ENCODE data around the gene FRAS1.
"Not testable (repeated sequence)": the region's sequence is repeated elsewhere in the genome, so short reads cannot be mapped to it uniquely, and the experiment has no call there.

The FRAS1 gene

GRCh38 chr4:78464265-78464664 is 407.1 kb downstream of the FRAS1 start:
- no peak overlapping the region for H3K9ac ChIP-seq (ENCODE audit: low read length in 2 of 2)
- no peak overlapping the region for H3K4me3 ChIP-seq (ENCODE audit: low read length in 2 of 2)
- no peaks in the 10 kb centered on the region for H3K4me1 ChIP-seq (ENCODE audit: control insufficient read depth, insufficient read depth, low read length)
- no peaks in the 10 kb centered on the region for H3K9me3 ChIP-seq (ENCODE audit: control insufficient read depth in 2 of 2, low read length in 2 of 2)
- H3K36me3 ChIP-seq (ENCODE audit: control insufficient read depth in 2 of 2, insufficient read depth in 2 of 2, low read length in 2 of 2): no peaks in the 10 kb centered on the region
- no peak overlapping the region for H3K27ac ChIP-seq (ENCODE audit: low read length)
- no peaks in the 10 kb centered on the region for H3K27me3 ChIP-seq (ENCODE audit: control insufficient read depth in 1 of 2, insufficient read depth in 2 of 2, low read length in 2 of 2)

GRCh38 chr4:78467223-78467622 is 410.1 kb downstream of the FRAS1 start:
- H3K4me1 ChIP-seq (ENCODE audit: control insufficient read depth, insufficient read depth, low read length); H3K9me3 ChIP-seq (ENCODE audit: control insufficient read depth in 2 of 2, low read length in 2 of 2); H3K9ac ChIP-seq (ENCODE audit: low read length in 2 of 2); H3K4me3 ChIP-seq (ENCODE audit: low read length in 2 of 2); H3K27me3 ChIP-seq (ENCODE audit: control insufficient read depth in 1 of 2, insufficient read depth in 2 of 2, low read length in 2 of 2); H3K36me3 ChIP-seq (ENCODE audit: control insufficient read depth in 2 of 2, insufficient read depth in 2 of 2, low read length in 2 of 2); H3K27ac ChIP-seq (ENCODE audit: low read length): not testable (repeated sequence)

- Histone ChIP-seq H3K4me3 (ENCODE audit: low read length in 2 of 2) (no peak overlapping the region), H3K27ac (ENCODE audit: low read length) (no peak overlapping the region), H3K4me1 (ENCODE audit: control insufficient read depth, insufficient read depth, low read length) (no peaks in the 10 kb centered on the region), H3K36me3 (ENCODE audit: control insufficient read depth in 2 of 2, insufficient read depth in 2 of 2, low read length in 2 of 2) (no peaks in the 10 kb centered on the region), H3K9ac (ENCODE audit: low read length in 2 of 2) (no peak overlapping the region), H3K27me3 (ENCODE audit: control insufficient read depth in 1 of 2, insufficient read depth in 2 of 2, low read length in 2 of 2) (no peaks in the 10 kb centered on the region), H3K9me3 (ENCODE audit: control insufficient read depth in 2 of 2, low read length in 2 of 2) (no peaks in the 10 kb centered on the region)
Measured at GRCh38 chr4:78468272-78468671, 411.1 kb downstream of the FRAS1 start.

GRCh38 chr4:78476108-78476704 is 419.1 kb downstream of the FRAS1 start:
- Histone ChIP-seq H3K27ac (ENCODE audit: low read length) (no peak overlapping the region), H3K9me3 (ENCODE audit: control insufficient read depth in 2 of 2, low read length in 2 of 2) (no peaks in the 10 kb centered on the region), H3K36me3 (ENCODE audit: control insufficient read depth in 2 of 2, insufficient read depth in 2 of 2, low read length in 2 of 2) (no peaks in the 10 kb centered on the region), H3K4me1 (ENCODE audit: control insufficient read depth, insufficient read depth, low read length) (no peaks in the 10 kb centered on the region), H3K4me3 (ENCODE audit: low read length in 2 of 2) (no peak overlapping the region), H3K27me3 (ENCODE audit: control insufficient read depth in 1 of 2, insufficient read depth in 2 of 2, low read length in 2 of 2) (no peaks in the 10 kb centered on the region), H3K9ac (ENCODE audit: low read length in 2 of 2) (no peak overlapping the region)

DNA sequence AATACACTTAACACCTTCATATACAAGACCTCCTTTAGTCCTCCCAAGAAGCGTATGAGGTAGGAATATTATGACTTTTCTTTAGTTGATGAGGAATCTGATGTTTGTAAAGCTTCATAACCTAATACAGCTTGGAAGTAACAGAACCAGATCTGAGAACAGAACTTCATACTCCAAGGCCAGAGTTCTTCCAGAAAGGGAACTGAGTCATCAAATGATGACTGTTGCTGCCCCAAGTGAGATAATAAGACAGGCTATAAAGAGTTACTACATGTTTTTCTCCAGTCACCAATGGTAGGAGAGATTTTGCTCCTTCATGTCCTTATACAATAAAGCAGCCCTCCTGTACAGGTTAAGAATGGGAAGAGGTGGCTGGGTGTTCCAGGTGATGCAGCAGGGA is 420.2 kb downstream of the FRAS1 start:
- H3K4me1 ChIP-seq (ENCODE audit: control insufficient read depth, insufficient read depth, low read length): no peaks in the 10 kb centered on the region
- H3K4me3 ChIP-seq (ENCODE audit: low read length in 2 of 2): no peak overlapping the region
- H3K9me3 ChIP-seq (ENCODE audit: control insufficient read depth in 2 of 2, low read length in 2 of 2): no peaks in the 10 kb centered on the region
- H3K9ac ChIP-seq (ENCODE audit: low read length in 2 of 2): no peak overlapping the region
- H3K27me3 ChIP-seq (ENCODE audit: control insufficient read depth in 1 of 2, insufficient read depth in 2 of 2, low read length in 2 of 2): no peaks in the 10 kb centered on the region
- H3K27ac ChIP-seq (ENCODE audit: low read length): no peak overlapping the region
- H3K36me3 ChIP-seq (ENCODE audit: control insufficient read depth in 2 of 2, insufficient read depth in 2 of 2, low read length in 2 of 2): no peaks in the 10 kb centered on the region

- H3K9me3 ChIP-seq (ENCODE audit: control insufficient read depth in 2 of 2, low read length in 2 of 2): no peaks in the 10 kb centered on the region
- no peaks in the 10 kb centered on the region for H3K27me3 ChIP-seq (ENCODE audit: control insufficient read depth in 1 of 2, insufficient read depth in 2 of 2, low read length in 2 of 2)
- H3K27ac ChIP-seq (ENCODE audit: low read length): no peak overlapping the region
- no peaks in the 10 kb centered on the region for H3K4me1 ChIP-seq (ENCODE audit: control insufficient read depth, insufficient read depth, low read length)
- H3K9ac ChIP-seq (ENCODE audit: low read length in 2 of 2): no peak overlapping the region
- no peak overlapping the region for H3K4me3 ChIP-seq (ENCODE audit: low read length in 2 of 2)
- no peaks in the 10 kb centered on the region for H3K36me3 ChIP-seq (ENCODE audit: control insufficient read depth in 2 of 2, insufficient read depth in 2 of 2, low read length in 2 of 2)
Measured at GRCh38 chr4:78478523-78478922, 421.4 kb downstream of the FRAS1 start.

DNA sequence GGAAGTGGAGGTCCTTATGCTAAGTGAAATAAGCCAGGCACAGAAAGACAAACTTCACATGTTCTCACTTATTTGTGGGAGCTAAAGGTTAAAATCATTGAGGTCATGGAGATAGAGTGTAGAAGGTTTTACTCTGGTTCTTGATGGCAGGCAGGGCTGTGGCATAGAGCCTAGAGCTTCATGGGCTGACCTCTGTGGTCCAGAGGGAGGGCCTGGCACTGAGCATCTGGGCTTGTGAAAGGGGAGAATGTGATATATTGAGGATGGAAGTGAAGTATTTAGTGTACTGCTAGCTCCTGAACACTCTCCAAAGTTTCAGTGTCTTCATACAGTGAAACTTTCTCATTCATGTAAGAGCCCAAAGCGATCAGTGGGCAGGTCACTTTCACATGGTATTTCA is 423.2 kb downstream of the FRAS1 start:
- Histone ChIP-seq H3K9ac (ENCODE audit: low read length in 2 of 2) (no peak overlapping the region), H3K27ac (ENCODE audit: low read length) (no peak overlapping the region), H3K27me3 (ENCODE audit: control insufficient read depth in 1 of 2, insufficient read depth in 2 of 2, low read length in 2 of 2) (no peaks in the 10 kb centered on the region), H3K4me3 (ENCODE audit: low read length in 2 of 2) (no peak overlapping the region), H3K36me3 (ENCODE audit: control insufficient read depth in 2 of 2, insufficient read depth in 2 of 2, low read length in 2 of 2) (no peaks in the 10 kb centered on the region), H3K4me1 (ENCODE audit: control insufficient read depth, insufficient read depth, low read length) (no peaks in the 10 kb centered on the region), H3K9me3 (ENCODE audit: control insufficient read depth in 2 of 2, low read length in 2 of 2) (no peaks in the 10 kb centered on the region)

DNA sequence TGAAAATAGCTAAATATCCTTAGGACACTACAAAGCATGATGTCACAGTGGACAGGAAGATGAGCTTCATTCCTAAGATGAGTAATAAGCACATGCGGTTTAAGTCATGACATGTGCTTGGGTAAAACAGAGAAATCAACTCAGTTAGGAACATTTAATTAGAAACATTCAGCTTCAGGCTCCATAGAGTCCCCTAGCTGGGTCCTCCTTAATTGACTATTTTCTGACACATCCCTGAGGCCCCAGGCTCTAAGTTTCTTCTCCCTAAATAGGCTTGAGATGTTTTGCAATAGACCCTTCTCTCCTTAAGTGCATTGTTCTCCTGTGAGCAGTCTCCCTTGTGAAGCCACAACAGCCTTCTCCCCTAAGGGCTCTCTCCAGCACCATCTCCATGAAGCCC is 424.1 kb downstream of the FRAS1 start:
- no peak overlapping the region for H3K27ac ChIP-seq (ENCODE audit: low read length)
- no peaks in the 10 kb centered on the region for H3K9me3 ChIP-seq (ENCODE audit: control insufficient read depth in 2 of 2, low read length in 2 of 2)
- no peaks in the 10 kb centered on the region for H3K36me3 ChIP-seq (ENCODE audit: control insufficient read depth in 2 of 2, insufficient read depth in 2 of 2, low read length in 2 of 2)

DNA sequence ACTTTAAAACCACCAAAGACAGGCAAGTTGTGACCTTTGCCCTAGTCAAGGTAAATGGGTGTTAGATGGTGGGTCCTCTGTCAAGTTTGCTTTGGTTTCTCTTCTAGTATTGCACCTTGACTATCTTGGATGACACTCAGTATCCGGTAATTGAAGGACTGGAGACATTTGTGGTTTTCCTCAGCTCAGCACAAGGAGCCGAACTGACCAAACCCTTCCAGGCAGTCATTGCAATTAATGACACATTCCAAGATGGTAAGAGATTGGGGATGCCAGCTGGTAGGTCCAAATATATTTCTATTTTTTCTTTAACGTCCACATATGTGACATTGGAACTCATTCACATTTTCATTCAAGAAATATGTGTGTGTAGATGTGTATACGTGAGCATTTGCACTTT is 425.2 kb downstream of the FRAS1 start:
- H3K27ac ChIP-seq (ENCODE audit: low read length): no peak overlapping the region
- H3K4me1 ChIP-seq (ENCODE audit: control insufficient read depth, insufficient read depth, low read length): no peaks in the 10 kb centered on the region
- H3K9ac ChIP-seq (ENCODE audit: low read length in 2 of 2): no peak overlapping the region
- H3K27me3 ChIP-seq (ENCODE audit: control insufficient read depth in 1 of 2, insufficient read depth in 2 of 2, low read length in 2 of 2): no peaks in the 10 kb centered on the region
- no peak overlapping the region for H3K4me3 ChIP-seq (ENCODE audit: low read length in 2 of 2)
- H3K36me3 ChIP-seq (ENCODE audit: control insufficient read depth in 2 of 2, insufficient read depth in 2 of 2, low read length in 2 of 2): no peaks in the 10 kb centered on the region
- no peaks in the 10 kb centered on the region for H3K9me3 ChIP-seq (ENCODE audit: control insufficient read depth in 2 of 2, low read length in 2 of 2)

More for the DNA sequence above, 424.1 kb downstream of the FRAS1 start:
- Histone ChIP-seq H3K4me1 (ENCODE audit: control insufficient read depth, insufficient read depth, low read length) (no peaks in the 10 kb centered on the region), H3K27me3 (ENCODE audit: control insufficient read depth in 1 of 2, insufficient read depth in 2 of 2, low read length in 2 of 2) (no peaks in the 10 kb centered on the region), H3K9ac (ENCODE audit: low read length in 2 of 2) (no peak overlapping the region), H3K4me3 (ENCODE audit: low read length in 2 of 2) (no peak overlapping the region)

DNA sequence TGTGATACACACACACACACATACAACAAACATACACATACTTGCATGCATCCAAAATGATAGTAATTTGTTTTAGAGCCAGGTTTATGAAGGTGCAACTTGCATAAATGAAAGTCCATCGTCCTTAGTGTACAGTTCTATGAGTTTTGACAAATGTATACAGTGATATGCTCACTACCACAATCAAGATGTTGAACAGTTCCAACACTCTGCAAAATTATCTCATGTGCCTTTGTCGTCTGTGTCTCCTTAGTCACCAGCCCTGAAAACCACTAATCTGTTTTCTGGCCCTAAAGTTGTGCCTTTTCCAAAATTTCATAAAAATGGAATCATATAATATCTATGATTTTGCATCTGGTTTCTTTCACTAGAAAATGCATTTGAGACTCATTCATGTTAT is 426.7 kb downstream of the FRAS1 start:
- H3K36me3 ChIP-seq (ENCODE audit: control insufficient read depth in 2 of 2, insufficient read depth in 2 of 2, low read length in 2 of 2): no peaks in the 10 kb centered on the region
- H3K4me1 ChIP-seq (ENCODE audit: control insufficient read depth, insufficient read depth, low read length): no peaks in the 10 kb centered on the region
- no peaks in the 10 kb centered on the region for H3K27me3 ChIP-seq (ENCODE audit: control insufficient read depth in 1 of 2, insufficient read depth in 2 of 2, low read length in 2 of 2)
- H3K9ac ChIP-seq (ENCODE audit: low read length in 2 of 2): no peak overlapping the region
- H3K9me3 ChIP-seq (ENCODE audit: control insufficient read depth in 2 of 2, low read length in 2 of 2): no peaks in the 10 kb centered on the region
- no peak overlapping the region for H3K4me3 ChIP-seq (ENCODE audit: low read length in 2 of 2)
- no peak overlapping the region for H3K27ac ChIP-seq (ENCODE audit: low read length)

- no peaks in the 10 kb centered on the region for H3K9me3 ChIP-seq (ENCODE audit: control insufficient read depth in 2 of 2, low read length in 2 of 2)
- H3K9ac ChIP-seq (ENCODE audit: low read length in 2 of 2): no peak overlapping the region
- H3K4me3 ChIP-seq (ENCODE audit: low read length in 2 of 2): no peak overlapping the region
- H3K27ac ChIP-seq (ENCODE audit: low read length): no peak overlapping the region
- no peaks in the 10 kb centered on the region for H3K36me3 ChIP-seq (ENCODE audit: control insufficient read depth in 2 of 2, insufficient read depth in 2 of 2, low read length in 2 of 2)
- H3K4me1 ChIP-seq (ENCODE audit: control insufficient read depth, insufficient read depth, low read length): no peaks in the 10 kb centered on the region
- H3K27me3 ChIP-seq (ENCODE audit: control insufficient read depth in 1 of 2, insufficient read depth in 2 of 2, low read length in 2 of 2): no peaks in the 10 kb centered on the region
Measured at GRCh38 chr4:78484574-78484973, 427.5 kb downstream of the FRAS1 start.

Data from stomach smooth muscle (tissue), 2 donors.